ENCODE measurements around the gene CCNG2. TPM values are rescaled to one million over a fixed set of nuclear protein-coding genes. Genes with fewer than 3 reads are reported as not detected.

CCNG2 gene
- total RNA-seq, 1 donor from 2014 or later, result 48.1 TPM

DNA sequence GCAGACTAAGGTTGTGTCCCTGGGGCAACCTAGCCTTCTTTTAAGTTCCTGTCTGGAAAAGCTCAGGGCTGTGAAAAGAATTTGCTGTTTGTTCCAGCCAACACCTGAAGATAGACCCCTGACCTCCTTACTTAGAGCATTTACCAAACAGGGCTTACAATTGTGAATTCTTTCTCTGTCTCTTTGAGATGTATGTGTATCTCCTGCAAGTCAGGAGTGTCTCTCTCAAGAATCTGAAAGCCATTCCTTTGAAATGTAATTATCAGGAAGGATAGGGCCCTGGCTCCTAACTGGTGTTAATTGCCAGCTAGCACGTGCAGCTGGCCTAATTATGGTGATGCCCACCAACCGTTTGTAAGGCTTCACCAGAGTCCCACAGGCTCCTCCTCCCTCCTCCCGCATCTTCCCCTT is 18.2 kb downstream of the CCNG2 start:
- H3K4me3 Mint-ChIP-seq (ENCODE audit: unreplicated experiment), result no peak overlapping the region
- H3K36me3 Mint-ChIP-seq (ENCODE audit: low read depth), result peaks cover 7% of the 10 kb centered on the region
- peaks cover 35% of the 10 kb centered on the region for H3K4me1 Mint-ChIP-seq (ENCODE audit: low read depth)
- no peaks in the 10 kb centered on the region for H3K9me3 Mint-ChIP-seq (ENCODE audit: low read depth)
- DNase-seq (ENCODE audit: low spot score), result no peak
- H3K27me3 Mint-ChIP-seq (ENCODE audit: low read depth), result peaks cover 3% of the 10 kb centered on the region
- no peak overlapping the region for H3K27ac Mint-ChIP-seq (ENCODE audit: unreplicated experiment)
- TF ChIP-seq, protein P1, sequence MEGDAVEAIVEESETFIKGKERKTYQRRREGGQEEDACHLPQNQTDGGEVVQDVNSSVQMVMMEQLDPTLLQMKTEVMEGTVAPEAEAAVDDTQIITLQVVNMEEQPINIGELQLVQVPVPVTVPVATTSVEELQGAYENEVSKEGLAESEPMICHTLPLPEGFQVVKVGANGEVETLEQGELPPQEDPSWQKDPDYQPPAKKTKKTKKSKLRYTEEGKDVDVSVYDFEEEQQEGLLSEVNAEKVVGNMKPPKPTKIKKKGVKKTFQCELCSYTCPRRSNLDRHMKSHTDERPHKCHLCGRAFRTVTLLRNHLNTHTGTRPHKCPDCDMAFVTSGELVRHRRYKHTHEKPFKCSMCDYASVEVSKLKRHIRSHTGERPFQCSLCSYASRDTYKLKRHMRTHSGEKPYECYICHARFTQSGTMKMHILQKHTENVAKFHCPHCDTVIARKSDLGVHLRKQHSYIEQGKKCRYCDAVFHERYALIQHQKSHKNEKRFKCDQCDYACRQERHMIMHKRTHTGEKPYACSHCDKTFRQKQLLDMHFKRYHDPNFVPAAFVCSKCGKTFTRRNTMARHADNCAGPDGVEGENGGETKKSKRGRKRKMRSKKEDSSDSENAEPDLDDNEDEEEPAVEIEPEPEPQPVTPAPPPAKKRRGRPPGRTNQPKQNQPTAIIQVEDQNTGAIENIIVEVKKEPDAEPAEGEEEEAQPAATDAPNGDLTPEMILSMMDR (IDR thresholded peaks at IDR 0.05), result no peak

DNA sequence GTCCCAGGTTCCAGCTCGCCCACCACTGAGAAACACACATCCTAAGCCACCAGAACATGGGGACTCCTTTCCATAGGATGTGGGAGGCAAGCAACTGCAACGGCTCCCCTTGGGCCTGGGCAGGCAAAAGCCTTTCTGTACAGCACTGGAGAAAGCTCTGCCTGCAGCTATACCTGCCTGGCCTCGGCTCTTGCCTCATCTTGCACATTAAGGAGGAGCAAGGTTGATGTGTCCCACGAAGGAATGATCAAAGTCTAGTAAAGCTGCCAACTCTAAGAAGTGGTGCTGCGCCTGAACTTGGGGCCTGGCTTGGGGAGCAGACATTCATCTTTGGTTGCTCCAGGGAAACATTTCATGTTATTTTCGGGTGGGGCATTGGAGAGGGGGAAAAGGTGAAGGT is 19.6 kb downstream of the CCNG2 start:
- Mint-ChIP-seq H3K4me3 (ENCODE audit: unreplicated experiment) (no peak overlapping the region), H3K4me1 (ENCODE audit: low read depth) (peaks cover 26% of the 10 kb centered on the region), H3K27ac (ENCODE audit: unreplicated experiment) (no peak overlapping the region), H3K9me3 (ENCODE audit: low read depth) (no peaks in the 10 kb centered on the region), H3K36me3 (ENCODE audit: low read depth) (no peaks in the 10 kb centered on the region), H3K27me3 (ENCODE audit: low read depth) (peaks cover 3% of the 10 kb centered on the region)
- TF ChIP-seq, protein P1 (IDR thresholded peaks at IDR 0.05), result no peak
- no peak for DNase-seq (ENCODE audit: low spot score)

DNA sequence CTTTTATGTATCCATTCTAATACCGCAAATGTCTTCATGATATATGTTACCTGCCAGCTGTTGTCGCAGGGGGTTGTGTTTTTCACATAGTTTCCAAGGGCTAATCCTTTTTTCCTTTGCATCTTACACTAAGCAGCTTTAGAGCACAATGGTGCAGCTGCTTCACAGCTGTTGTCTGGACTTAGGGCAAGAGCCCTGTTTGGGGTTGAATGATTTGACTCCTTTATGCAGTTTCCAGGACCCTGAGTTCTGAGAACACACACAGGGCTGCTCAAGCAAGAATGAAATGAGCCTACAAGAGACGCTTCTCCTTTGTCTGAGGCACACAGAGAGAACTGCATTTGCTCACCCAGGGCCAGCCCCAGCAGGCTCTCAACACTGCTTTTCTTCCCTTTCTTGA is 20.2 kb downstream of the CCNG2 start:
- H3K4me3 Mint-ChIP-seq (ENCODE audit: unreplicated experiment), result no peak overlapping the region
- H3K27ac Mint-ChIP-seq (ENCODE audit: unreplicated experiment), result no peak overlapping the region
- peaks cover 3% of the 10 kb centered on the region for H3K27me3 Mint-ChIP-seq (ENCODE audit: low read depth)
- TF ChIP-seq, protein P1 (IDR thresholded peaks at IDR 0.05), result no peak
- H3K4me1 Mint-ChIP-seq (ENCODE audit: low read depth), result peaks cover 21% of the 10 kb centered on the region
- no peaks in the 10 kb centered on the region for H3K9me3 Mint-ChIP-seq (ENCODE audit: low read depth)
- H3K36me3 Mint-ChIP-seq (ENCODE audit: low read depth), result no peaks in the 10 kb centered on the region
- DNase-seq (ENCODE audit: low spot score), result no peak

DNA sequence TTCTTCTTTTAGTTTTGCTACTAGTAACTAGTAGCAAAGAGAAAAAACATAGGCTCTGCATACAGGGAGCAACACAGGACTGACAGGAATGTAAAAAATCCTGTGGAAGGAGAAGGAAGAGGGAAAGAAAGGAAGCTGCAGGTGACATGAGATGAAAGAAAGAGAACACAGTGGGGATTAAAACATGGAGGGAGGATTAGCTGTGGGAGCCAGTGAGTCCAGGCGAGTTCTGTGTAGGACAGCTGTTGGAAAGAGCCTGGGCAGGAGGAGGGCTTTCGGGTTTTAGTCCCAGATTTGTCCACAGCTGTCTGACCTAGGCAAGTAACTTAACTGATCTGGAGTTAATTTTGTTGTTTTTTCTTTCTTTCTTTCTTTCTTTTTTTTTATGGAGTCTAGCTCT is 21.6 kb downstream of the CCNG2 start:
- no peak overlapping the region for H3K27ac Mint-ChIP-seq (ENCODE audit: unreplicated experiment)
- TF ChIP-seq, protein P1 (IDR thresholded peaks at IDR 0.05), result no peak

DNA sequence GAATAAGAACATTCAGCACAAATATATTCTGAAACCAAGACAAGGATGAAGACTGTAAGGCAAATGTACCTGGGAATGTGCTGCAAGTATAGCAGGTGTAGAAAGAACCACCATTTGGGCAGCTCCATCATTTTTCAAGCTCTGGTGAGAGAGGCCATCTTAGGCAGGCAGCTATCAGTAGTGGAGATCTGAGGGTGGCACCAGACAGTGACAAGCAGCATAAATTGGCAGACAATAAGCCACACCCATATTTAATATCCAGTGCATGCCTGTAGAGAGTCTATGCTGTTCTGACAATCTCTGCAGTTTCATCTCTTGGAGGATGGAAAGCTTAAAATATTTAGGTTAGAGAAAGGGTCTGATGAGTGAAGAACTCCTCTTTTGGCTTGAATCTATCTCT is 22.5 kb downstream of the CCNG2 start:
- H3K9me3 Mint-ChIP-seq (ENCODE audit: low read depth), result no peaks in the 10 kb centered on the region
- H3K27me3 Mint-ChIP-seq (ENCODE audit: low read depth), result peaks cover 3% of the 10 kb centered on the region
- no peak overlapping the region for H3K4me3 Mint-ChIP-seq (ENCODE audit: unreplicated experiment)
- H3K27ac Mint-ChIP-seq (ENCODE audit: unreplicated experiment), result no peak overlapping the region
- H3K36me3 Mint-ChIP-seq (ENCODE audit: low read depth), result no peaks in the 10 kb centered on the region
- DNase-seq (ENCODE audit: low spot score), result no peak
- TF ChIP-seq, protein P1 (IDR thresholded peaks at IDR 0.05), result no peak
- peaks cover 4% of the 10 kb centered on the region for H3K4me1 Mint-ChIP-seq (ENCODE audit: low read depth)

More for the DNA sequence above, 21.6 kb downstream of the CCNG2 start:
- Mint-ChIP-seq H3K27me3 (ENCODE audit: low read depth) (peaks cover 3% of the 10 kb centered on the region), H3K36me3 (ENCODE audit: low read depth) (no peaks in the 10 kb centered on the region), H3K4me1 (ENCODE audit: low read depth) (peaks cover 9% of the 10 kb centered on the region), H3K9me3 (ENCODE audit: low read depth) (no peaks in the 10 kb centered on the region), H3K4me3 (ENCODE audit: unreplicated experiment) (no peak overlapping the region)
- DNase-seq (ENCODE audit: low spot score), result no peak

All from chondrocyte (in vitro differentiated cells).